Endothelial cell (in vitro differentiated cells): ENCODE results near the gene MIS18A. TPM values are rescaled to one million over a fixed set of nuclear protein-coding genes. Genes with fewer than 3 reads are reported as not detected.

Source experiments
- DNase-seq: peaks from one replicate; pipeline ENCODE4 v3.0.0; 2021; ENCODE audit warnings: low spot score
- H3K27ac Mint-ChIP-seq: one replicate; pipeline ENCODE4 v1.8.0; 2021; ENCODE audit warnings: mixed read lengths, inconsistent platforms; ENCODE audit not compliant: unreplicated experiment
- H3K27me3 Mint-ChIP-seq: one replicate; pipeline ENCODE4 v1.8.0; 2021; ENCODE audit warnings: mild to moderate bottlenecking, moderate library complexity, mixed read lengths, inconsistent platforms; ENCODE audit not compliant: unreplicated experiment
- H3K36me3 Mint-ChIP-seq: one replicate; pipeline ENCODE4 v1.8.0; 2021; ENCODE audit warnings: mild to moderate bottlenecking, low read depth, mixed read lengths, inconsistent platforms; ENCODE audit not compliant: unreplicated experiment
- H3K4me1 Mint-ChIP-seq: one replicate; pipeline ENCODE4 v1.8.0; 2021; ENCODE audit warnings: mild to moderate bottlenecking, mixed read lengths, inconsistent platforms; ENCODE audit not compliant: unreplicated experiment
- H3K4me3 Mint-ChIP-seq: one replicate; pipeline ENCODE4 v1.8.0; 2021; ENCODE audit warnings: mild to moderate bottlenecking, mixed read lengths, inconsistent platforms; ENCODE audit not compliant: unreplicated experiment
- H3K9me3 Mint-ChIP-seq: one replicate; pipeline ENCODE4 v1.8.0; 2021; ENCODE audit warnings: mixed read lengths, inconsistent platforms; ENCODE audit not compliant: unreplicated experiment
- CTCF ChIP-seq: fragments of 200-600 bp; sonication (generic); IDR thresholded peaks from one replicate; pipeline ENCODE4 v1.5.0; 2021; ENCODE audit warnings: antibody characterized with exemption; ENCODE audit not compliant: unreplicated experiment
- total RNA-seq: library from RNA; stranded (reverse); fragmentation: NEBNext Ultra II Directional; extraction: Animal tissue kit (Norgen Biotek cat#: 25700); gene quantifications from one replicate; pipeline ENCODE4 v1.2.1, GENCODE V29; 2021; ENCODE audit not compliant: unreplicated experiment

MIS18A gene
- total RNA-seq, 1 donor from 2014 or later = 17.2 TPM

- no peaks in the 10 kb centered on the region for H3K4me1 Mint-ChIP-seq
- no peak for DNase-seq
- peaks cover 2% of the 10 kb centered on the region for H3K27me3 Mint-ChIP-seq
Measured at GRCh38 chr21:32233055-32233546, 45.7 kb downstream of the MIS18A start.

GRCh38 chr21:32226444-32226843 lies 52.4 kb downstream of the MIS18A start:
- no peaks in the 10 kb centered on the region for H3K36me3 Mint-ChIP-seq
- H3K27me3 Mint-ChIP-seq = no peaks in the 10 kb centered on the region
- no peak overlapping the region for H3K4me3 Mint-ChIP-seq
- no peaks in the 10 kb centered on the region for H3K9me3 Mint-ChIP-seq
- DNase-seq = no peak
- no peak overlapping the region for H3K27ac Mint-ChIP-seq
- no peaks in the 10 kb centered on the region for H3K4me1 Mint-ChIP-seq
- TF ChIP-seq CTCF = no peak

More at GRCh38 chr21:32233055-32233546, 45.7 kb downstream of the MIS18A start:
- Mint-ChIP-seq H3K27ac (no peak overlapping the region), H3K9me3 (no peaks in the 10 kb centered on the region), H3K36me3 (peaks cover 3% of the 10 kb centered on the region), H3K4me3 (no peak overlapping the region)
- TF ChIP-seq CTCF = no peak

Other genes with a start within 250 kb of the MIS18A start
- gene MRAP, start 19.8 kb upstream of the MIS18A start, total RNA-seq = not detected
- 10.6 TPM for gene URB1, start 114.0 kb upstream of the MIS18A start, total RNA-seq
- gene EVA1C, start 133.7 kb upstream of the MIS18A start, total RNA-seq = 1.1 TPM